SK-N-SH treated with all-trans-retinoic acid at 6 μM for 48 hours (cell line): ENCODE measurements around the gene RBM47.

Experiments used
- ATAC-seq: fragments of 200-7000 bp; cut with Tn5 transposase; 3 replicates; pipeline ENCODE4 v1.9.1; 2020; ENCODE audit warnings: mild to moderate bottlenecking, moderate library complexity
- CSDC2 ChIP-seq: fragments of 250-450 bp; sonication (Bioruptor Pico); IDR thresholded peaks from 2 replicates; pipeline ENCODE4 v1.5.0; 2020; ENCODE audit warnings: mild to moderate bottlenecking, moderate library complexity
- CSRNP3 ChIP-seq: fragments of 250-450 bp; sonication (Bioruptor Pico); IDR thresholded peaks from 2 replicates; pipeline ENCODE4 v1.5.1; 2021; ENCODE audit warnings: mild to moderate bottlenecking, moderate library complexity
- ESRRG ChIP-seq: fragments of 250-450 bp; sonication (Bioruptor Pico); IDR thresholded peaks from 2 replicates; pipeline ENCODE4 v1.6.1; 2021; ENCODE audit warnings: mild to moderate bottlenecking
- GLIS3 ChIP-seq: fragments of 250-450 bp; sonication (Bioruptor Pico); IDR thresholded peaks from 2 replicates; pipeline ENCODE4 v1.5.0; 2020; ENCODE audit warnings: mild to moderate bottlenecking, moderate library complexity
- ISL1 ChIP-seq: fragments of 250-450 bp; sonication (Bioruptor Pico); IDR thresholded peaks from 2 replicates; pipeline ENCODE4 v2.1.2; 2022; ENCODE audit warnings: mild to moderate bottlenecking, moderate library complexity
- OSR1 ChIP-seq: fragments of 250-450 bp; sonication (Bioruptor Pico); IDR thresholded peaks from 2 replicates; pipeline ENCODE4 v1.8.0; 2022; ENCODE audit warnings: moderate library complexity, mild to moderate bottlenecking, inconsistent platforms
- PATZ1 ChIP-seq: fragments of 250-450 bp; sonication (Bioruptor Pico); IDR thresholded peaks from 2 replicates; pipeline ENCODE4 v1.8.0; 2020; ENCODE audit warnings: mild to moderate bottlenecking, moderate library complexity, borderline replicate concordance
- POU6F1 ChIP-seq: fragments of 250-450 bp; sonication (Bioruptor Pico); IDR thresholded peaks from 2 replicates; pipeline ENCODE4 v1.8.0; 2021; ENCODE audit warnings: low read depth, mild to moderate bottlenecking, moderate library complexity, borderline replicate concordance
- PPARA ChIP-seq: fragments of 250-450 bp; sonication (Bioruptor Pico); IDR thresholded peaks from 2 replicates; pipeline ENCODE4 v1.5.0; 2020; ENCODE audit warnings: mild to moderate bottlenecking, borderline replicate concordance
- RARB ChIP-seq: fragments of 250-450 bp; sonication (Bioruptor Pico); IDR thresholded peaks from 2 replicates; pipeline ENCODE4 v1.8.0; 2021; ENCODE audit warnings: mild to moderate bottlenecking, moderate library complexity
- SNAI2 ChIP-seq: fragments of 250-450 bp; sonication (Bioruptor Pico); IDR thresholded peaks from 2 replicates; pipeline ENCODE4 v1.5.0; 2020; ENCODE audit warnings: mild to moderate bottlenecking, moderate library complexity
- TCF4 ChIP-seq: fragments of 250-450 bp; sonication (Bioruptor Pico); IDR thresholded peaks from 2 replicates; pipeline ENCODE4 v1.8.0; 2021; ENCODE audit warnings: mild to moderate bottlenecking, moderate library complexity, borderline replicate concordance
- ZC3H10 ChIP-seq: fragments of 250-450 bp; sonication (Bioruptor Pico); IDR thresholded peaks from 2 replicates; pipeline ENCODE4 v1.5.1; 2021; ENCODE audit warnings: mild to moderate bottlenecking, moderate library complexity
- ZFP30 ChIP-seq: fragments of 450-650 bp; formaldehyde crosslinking; IDR thresholded peaks from 2 replicates; pipeline ENCODE4 v1.5.0; 2022; ENCODE audit warnings: mild to moderate bottlenecking, moderate library complexity
- ZNF565 ChIP-seq: fragments of 450-650 bp; formaldehyde crosslinking; conservative IDR thresholded peaks from 2 replicates; pipeline ENCODE4 v1.5.0; 2020; ENCODE audit warnings: low read depth, mild to moderate bottlenecking, moderate library complexity
- ZNF70 ChIP-seq: fragments of 450-650 bp; formaldehyde crosslinking; IDR thresholded peaks from 2 replicates; pipeline ENCODE4 v1.5.0; 2020; ENCODE audit warnings: mild to moderate bottlenecking, moderate library complexity
- ZNF8 ChIP-seq: fragments of 450-650 bp; formaldehyde crosslinking; IDR thresholded peaks from 2 replicates; pipeline ENCODE4 v1.5.0; 2020; ENCODE audit warnings: mild to moderate bottlenecking, moderate library complexity
- TF ChIP-seq, protein P1 (sequence below): fragments of 250-450 bp; sonication (Bioruptor Pico); IDR thresholded peaks from 2 replicates; pipeline ENCODE4 v1.5.1; 2020; ENCODE audit warnings: low read depth, mild to moderate bottlenecking, moderate library complexity
- TF ChIP-seq, protein P2 (sequence below): fragments of 250-450 bp; sonication (Bioruptor Pico); IDR thresholded peaks from 2 replicates; pipeline ENCODE4 v1.5.0; 2020; ENCODE audit warnings: mild to moderate bottlenecking, moderate library complexity

The RBM47 gene

DNA sequence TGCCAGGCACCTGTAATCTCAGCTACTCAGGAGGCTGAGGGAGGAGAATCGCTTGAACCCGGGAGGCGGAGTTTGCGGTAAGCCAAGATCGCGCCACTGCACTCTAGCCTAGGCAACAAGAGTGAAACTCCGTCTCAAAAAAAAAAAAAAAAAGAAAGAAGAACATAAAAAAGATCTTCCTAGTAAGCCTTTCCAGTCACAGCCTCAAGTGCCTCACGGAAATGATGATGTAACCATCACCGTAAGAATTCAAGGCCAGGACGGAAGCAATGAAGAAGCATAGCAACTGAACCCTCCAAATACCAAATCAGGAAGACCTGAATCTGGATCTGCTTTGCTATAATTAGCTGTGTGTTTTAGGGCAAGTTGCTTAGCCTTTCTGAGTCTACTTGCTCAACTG is 28.8 kb downstream of the RBM47 start (continued):
- TF ChIP-seq CSRNP3 (CRISPR knock-in tag) (no peak), TCF4 (no peak), PATZ1 (CRISPR knock-in tag) (no peak)

- ATAC-seq = no peak
- TF ChIP-seq ZFP30 (CRISPR knock-in tag) (no peak), ISL1 (CRISPR knock-in tag) (no peak), ESRRG (CRISPR knock-in tag) (no peak), ZNF70 (CRISPR knock-in tag) (no peak), ZC3H10 (no peak), RARB (CRISPR knock-in tag) (no peak), POU6F1 (CRISPR knock-in tag) (no peak), ZNF565 (CRISPR knock-in tag) (no peak), TCF4 (no peak), PPARA (CRISPR knock-in tag) (no peak), CSDC2 (CRISPR knock-in tag) (no peak)
- TF ChIP-seq, protein P1, sequence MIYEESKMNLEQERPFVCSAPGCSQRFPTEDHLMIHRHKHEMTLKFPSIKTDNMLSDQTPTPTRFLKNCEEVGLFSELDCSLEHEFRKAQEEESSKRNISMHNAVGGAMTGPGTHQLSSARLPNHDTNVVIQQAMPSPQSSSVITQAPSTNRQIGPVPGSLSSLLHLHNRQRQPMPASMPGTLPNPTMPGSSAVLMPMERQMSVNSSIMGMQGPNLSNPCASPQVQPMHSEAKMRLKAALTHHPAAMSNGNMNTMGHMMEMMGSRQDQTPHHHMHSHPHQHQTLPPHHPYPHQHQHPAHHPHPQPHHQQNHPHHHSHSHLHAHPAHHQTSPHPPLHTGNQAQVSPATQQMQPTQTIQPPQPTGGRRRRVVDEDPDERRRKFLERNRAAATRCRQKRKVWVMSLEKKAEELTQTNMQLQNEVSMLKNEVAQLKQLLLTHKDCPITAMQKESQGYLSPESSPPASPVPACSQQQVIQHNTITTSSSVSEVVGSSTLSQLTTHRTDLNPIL (CRISPR knock-in tag) = no peak
- TF ChIP-seq, all 23 proteins: peak for 0
Observed at GRCh38 chr4:40599431-40599830, 30.2 kb downstream of the RBM47 start.

DNA sequence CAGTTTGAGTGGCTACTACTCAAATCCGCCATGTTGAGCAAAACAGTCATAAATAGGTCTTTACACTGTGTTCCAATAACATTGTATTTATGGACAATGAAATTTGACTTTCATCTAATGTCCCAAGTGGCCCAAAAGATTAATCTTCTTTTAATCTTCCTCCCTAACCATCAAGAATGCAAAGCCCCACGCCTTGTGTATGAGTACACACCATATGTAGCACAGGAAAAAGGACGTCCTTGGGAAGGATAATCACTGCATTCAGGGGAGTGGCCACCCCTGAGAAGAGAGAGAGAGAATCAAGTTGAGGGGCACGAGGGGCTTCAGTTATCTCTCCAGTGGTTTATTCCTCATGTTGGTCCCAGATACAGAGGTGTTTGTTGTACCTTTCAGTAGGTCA is 33.1 kb downstream of the RBM47 start:
- ATAC-seq = no peak
- TF ChIP-seq ZNF8 = no peak
- TF ChIP-seq POU6F1 (CRISPR knock-in tag) = no peak
- no peak for TF ChIP-seq OSR1
- TF ChIP-seq ZFP30 (CRISPR knock-in tag) = no peak
- TF ChIP-seq ZC3H10 = no peak
- no peak for TF ChIP-seq ESRRG (CRISPR knock-in tag)
- TF ChIP-seq GLIS3 (CRISPR knock-in tag) = no peak
- TF ChIP-seq ZNF70 (CRISPR knock-in tag) = no peak
- no peak for TF ChIP-seq RARB (CRISPR knock-in tag)
- no peak for TF ChIP-seq SNAI2 (CRISPR knock-in tag)
- TF ChIP-seq, protein P2, sequence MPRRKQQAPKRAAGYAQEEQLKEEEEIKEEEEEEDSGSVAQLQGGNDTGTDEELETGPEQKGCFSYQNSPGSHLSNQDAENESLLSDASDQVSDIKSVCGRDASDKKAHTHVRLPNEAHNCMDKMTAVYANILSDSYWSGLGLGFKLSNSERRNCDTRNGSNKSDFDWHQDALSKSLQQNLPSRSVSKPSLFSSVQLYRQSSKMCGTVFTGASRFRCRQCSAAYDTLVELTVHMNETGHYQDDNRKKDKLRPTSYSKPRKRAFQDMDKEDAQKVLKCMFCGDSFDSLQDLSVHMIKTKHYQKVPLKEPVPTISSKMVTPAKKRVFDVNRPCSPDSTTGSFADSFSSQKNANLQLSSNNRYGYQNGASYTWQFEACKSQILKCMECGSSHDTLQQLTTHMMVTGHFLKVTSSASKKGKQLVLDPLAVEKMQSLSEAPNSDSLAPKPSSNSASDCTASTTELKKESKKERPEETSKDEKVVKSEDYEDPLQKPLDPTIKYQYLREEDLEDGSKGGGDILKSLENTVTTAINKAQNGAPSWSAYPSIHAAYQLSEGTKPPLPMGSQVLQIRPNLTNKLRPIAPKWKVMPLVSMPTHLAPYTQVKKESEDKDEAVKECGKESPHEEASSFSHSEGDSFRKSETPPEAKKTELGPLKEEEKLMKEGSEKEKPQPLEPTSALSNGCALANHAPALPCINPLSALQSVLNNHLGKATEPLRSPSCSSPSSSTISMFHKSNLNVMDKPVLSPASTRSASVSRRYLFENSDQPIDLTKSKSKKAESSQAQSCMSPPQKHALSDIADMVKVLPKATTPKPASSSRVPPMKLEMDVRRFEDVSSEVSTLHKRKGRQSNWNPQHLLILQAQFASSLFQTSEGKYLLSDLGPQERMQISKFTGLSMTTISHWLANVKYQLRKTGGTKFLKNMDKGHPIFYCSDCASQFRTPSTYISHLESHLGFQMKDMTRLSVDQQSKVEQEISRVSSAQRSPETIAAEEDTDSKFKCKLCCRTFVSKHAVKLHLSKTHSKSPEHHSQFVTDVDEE = no peak
